Bronchial epithelial cell (primary cell): ENCODE results near the gene SRP68. TPM values are rescaled to one million over a fixed set of nuclear protein-coding genes. Genes with fewer than 3 reads are reported as not detected.
"Not testable (repeated sequence)": the region's sequence is repeated elsewhere in the genome, so short reads cannot be mapped to it uniquely, and the experiment has no call there.

ENCODE experiments used
- DNase-seq: peaks from one replicate; pipeline ENCODE4 v3.0.0-alpha.2; 2010; ENCODE audit warnings: low read depth
- FAIRE-seq: peaks from 2 replicates; lab custom pipeline; 2011; peaks lifted over from hg19 to GRCh38; lab: Jason Lieb, UNC
- H3K27me3 ChIP-seq: 2 replicates; pipeline ENCODE4 v1.5.1; 2011; ENCODE audit warnings: low read length; ENCODE audit not compliant: control insufficient read depth, insufficient read depth
- H3K36me3 ChIP-seq: 2 replicates; pipeline ENCODE4 v1.5.1; 2011; ENCODE audit warnings: low read length; ENCODE audit not compliant: control insufficient read depth, insufficient read depth
- H3K4me3 ChIP-seq: 2 replicates; pipeline ENCODE4 v1.5.1; 2011; ENCODE audit warnings: mild to moderate bottlenecking, low read depth, low read length, control low read depth
- CTCF ChIP-seq: IDR thresholded peaks from 2 replicates; pipeline ENCODE4 v1.5.1; 2011; ENCODE audit warnings: mild to moderate bottlenecking, moderate library complexity, low read length, control low read depth, inconsistent platforms; ENCODE audit not compliant: insufficient read depth, severe bottlenecking
- total RNA-seq: library from RNA; depleted of rRNA; stranded (reverse); fragments of >200 nt; gene quantifications from 2 replicates; pipeline ENCODE4 v1.2.1, GENCODE V29; 2014

Gene SRP68
- total RNA-seq, 1 donor from 2014 or later, result 42.9 TPM

- Histone ChIP-seq H3K4me3 (no peak overlapping the region), H3K36me3 (peaks cover 16% of the 10 kb centered on the region), H3K27me3 (no peaks in the 10 kb centered on the region)
- TF ChIP-seq CTCF, result no peak
- FAIRE-seq (no peak), DNase-seq (no peak)
Measured at GRCh38 chr17:76049836-76050537, 22.3 kb downstream of the SRP68 start.

- no peak for DNase-seq
- TF ChIP-seq CTCF, result no peak
- Histone ChIP-seq H3K4me3 (no peak overlapping the region), H3K27me3 (no peaks in the 10 kb centered on the region), H3K36me3 (peaks cover 19% of the 10 kb centered on the region)
- no peak for FAIRE-seq
Measured at GRCh38 chr17:76049239-76049638, 23.1 kb downstream of the SRP68 start.

GRCh38 chr17:76048711-76049110 is 23.6 kb downstream of the SRP68 start:
- no peak for FAIRE-seq
- Histone ChIP-seq H3K36me3 (peaks cover 23% of the 10 kb centered on the region), H3K27me3 (no peaks in the 10 kb centered on the region), H3K4me3 (no peak overlapping the region)
- no peak for DNase-seq
- TF ChIP-seq CTCF, result no peak

- TF ChIP-seq CTCF, result no peak
- no peak for FAIRE-seq
- no peak for DNase-seq
- Histone ChIP-seq H3K36me3 (peaks cover 29% of the 10 kb centered on the region), H3K4me3 (no peak overlapping the region), H3K27me3 (no peaks in the 10 kb centered on the region)
Measured at GRCh38 chr17:76048025-76048605, 24.2 kb downstream of the SRP68 start.

- no peak for TF ChIP-seq CTCF
- no peak overlapping the region for H3K4me3 ChIP-seq
- no peaks in the 10 kb centered on the region for H3K27me3 ChIP-seq
- DNase-seq (peak; percentile 84), FAIRE-seq (no peak)
- H3K36me3 ChIP-seq, result peaks cover 35% of the 10 kb centered on the region
Measured at GRCh38 chr17:76046064-76046463, 26.3 kb downstream of the SRP68 start.

GRCh38 chr17:76044475-76045007 is 27.8 kb downstream of the SRP68 start:
- not testable (repeated sequence) for FAIRE-seq, DNase-seq, H3K4me3 ChIP-seq, H3K27me3 ChIP-seq
- peaks cover 35% of the 10 kb centered on the region for H3K36me3 ChIP-seq

- not testable (repeated sequence) for FAIRE-seq, DNase-seq, H3K4me3 ChIP-seq, H3K27me3 ChIP-seq
- peaks cover 34% of the 10 kb centered on the region for H3K36me3 ChIP-seq
Measured at GRCh38 chr17:76042868-76043267, 29.4 kb downstream of the SRP68 start.
